ENCODE results near the gene GUCY1B1. TPM values are rescaled to one million over a fixed set of nuclear protein-coding genes. Genes with fewer than 3 reads are reported as not detected.

Gene GUCY1B1
- total RNA-seq (10 to 100 TPM; 22.6 to 63.7 TPM), polyA plus RNA-seq (ENCODE audit: insufficient read length in 2 of 2) (10 to 100 TPM; 47.2 to 55.6 TPM)
- long read RNA-seq, donor 1, transcript GUCY1B1-201 (14 exons, 3,124 nt), result major isoform, 8 of 17 reads
- long read RNA-seq, donor 1, partial matches to known transcripts, result 8 of 17 reads
- long read RNA-seq, donor 1, other reads (novel, unspliced or antisense), result 0 of 17 reads
- long read RNA-seq, donor 2, partial matches to known transcripts, result 0 of 2 reads
- long read RNA-seq, donor 2, other reads (novel, unspliced or antisense), result 0 of 2 reads
- long read RNA-seq, donor 3, partial matches to known transcripts, result 11 of 14 reads
- long read RNA-seq, donor 3, other reads (novel, unspliced or antisense), result 0 of 14 reads
- long read RNA-seq, donor 4, partial matches to known transcripts, result 8 of 10 reads
- long read RNA-seq, donor 4, other reads (novel, unspliced or antisense), result 0 of 10 reads

GRCh38 chr4:155758481-155759371, at the start of gene GUCY1B1:
Gene GUCY1B1 (plus strand): TSS chr4:155759021. CDS start chr4:155759141, 120 bp downstream.
- Histone ChIP-seq H3K4me3 (ENCODE audit: low read depth, low read length) (peak within 1 kb of the TSS; percentile 64), H3K9me3 (ENCODE audit: control insufficient read depth, insufficient read depth, low read length) (no peaks in the 10 kb centered on the region), H3K36me3 (ENCODE audit: control insufficient read depth, insufficient read depth, low read length) (no peaks in the 10 kb centered on the region), H3K27me3 (ENCODE audit: control insufficient read depth, insufficient read depth, low read length) (no peaks in the 10 kb centered on the region), H3K4me1 (ENCODE audit: control insufficient read depth, insufficient read depth, low read length) (peaks cover 10% of the 10 kb centered on the region), H3K27ac (ENCODE audit: low read depth, low read length) (peak within 1 kb of the TSS; percentile 79)
- DNase-seq (ENCODE audit: low read depth in 4 of 6, low spot score in 6 of 6), result peak; percentile 82 to 99 (median 92)
- 2% methylated on average over 48 of the region's 51 CpGs for WGBS (ENCODE audit: insufficient coverage)

GRCh38 chr4:155709918-155710317, 48.9 kb upstream of the GUCY1B1 start:
- H3K27me3 ChIP-seq (ENCODE audit: control insufficient read depth, insufficient read depth, low read length), result no peaks in the 10 kb centered on the region
- H3K4me1 ChIP-seq (ENCODE audit: control insufficient read depth, insufficient read depth, low read length), result no peaks in the 10 kb centered on the region
- 100% methylated on average over 1 of the region's 4 CpGs for WGBS (ENCODE audit: insufficient coverage)

GRCh38 chr4:155711556-155711955, 47.3 kb upstream of the GUCY1B1 start:
- Histone ChIP-seq H3K9me3 (ENCODE audit: control insufficient read depth, insufficient read depth, low read length) (no peaks in the 10 kb centered on the region), H3K4me3 (ENCODE audit: low read depth, low read length) (no peak overlapping the region), H3K36me3 (ENCODE audit: control insufficient read depth, insufficient read depth, low read length) (no peaks in the 10 kb centered on the region), H3K4me1 (ENCODE audit: control insufficient read depth, insufficient read depth, low read length) (no peaks in the 10 kb centered on the region), H3K27ac (ENCODE audit: low read depth, low read length) (no peak overlapping the region), H3K27me3 (ENCODE audit: control insufficient read depth, insufficient read depth, low read length) (no peaks in the 10 kb centered on the region)
- no CpG with 5 or more reads among the region's 1 CpG for WGBS (ENCODE audit: insufficient coverage)
- no peak for DNase-seq (ENCODE audit: low read depth in 4 of 6, low spot score in 6 of 6)

More at GRCh38 chr4:155709918-155710317, 48.9 kb upstream of the GUCY1B1 start:
- Histone ChIP-seq H3K27ac (ENCODE audit: low read depth, low read length) (no peak overlapping the region), H3K4me3 (ENCODE audit: low read depth, low read length) (no peak overlapping the region), H3K36me3 (ENCODE audit: control insufficient read depth, insufficient read depth, low read length) (no peaks in the 10 kb centered on the region), H3K9me3 (ENCODE audit: control insufficient read depth, insufficient read depth, low read length) (no peaks in the 10 kb centered on the region)
- no peak for DNase-seq (ENCODE audit: low read depth in 4 of 6, low spot score in 6 of 6)

- Histone ChIP-seq H3K27ac (ENCODE audit: low read depth, low read length) (no peak overlapping the region), H3K36me3 (ENCODE audit: control insufficient read depth, insufficient read depth, low read length) (no peaks in the 10 kb centered on the region), H3K4me1 (ENCODE audit: control insufficient read depth, insufficient read depth, low read length) (no peaks in the 10 kb centered on the region), H3K4me3 (ENCODE audit: low read depth, low read length) (no peak overlapping the region), H3K9me3 (ENCODE audit: control insufficient read depth, insufficient read depth, low read length) (no peaks in the 10 kb centered on the region), H3K27me3 (ENCODE audit: control insufficient read depth, insufficient read depth, low read length) (no peaks in the 10 kb centered on the region)
- WGBS (ENCODE audit: insufficient coverage), result no CpG with 5 or more reads among the region's 3 CpGs
- DNase-seq (ENCODE audit: low read depth in 4 of 6, low spot score in 6 of 6), result no peak
Observed at GRCh38 chr4:155712846-155713245, 46.0 kb upstream of the GUCY1B1 start.

- H3K9me3 ChIP-seq (ENCODE audit: control insufficient read depth, insufficient read depth, low read length), result no peaks in the 10 kb centered on the region
- H3K4me1 ChIP-seq (ENCODE audit: control insufficient read depth, insufficient read depth, low read length), result no peaks in the 10 kb centered on the region
- no peaks in the 10 kb centered on the region for H3K36me3 ChIP-seq (ENCODE audit: control insufficient read depth, insufficient read depth, low read length)
- no peak overlapping the region for H3K27ac ChIP-seq (ENCODE audit: low read depth, low read length)
- no peaks in the 10 kb centered on the region for H3K27me3 ChIP-seq (ENCODE audit: control insufficient read depth, insufficient read depth, low read length)
- H3K4me3 ChIP-seq (ENCODE audit: low read depth, low read length), result no peak overlapping the region
- 100% methylated on average over 1 of the region's 1 CpG for WGBS (ENCODE audit: insufficient coverage)
- no peak for DNase-seq (ENCODE audit: low read depth in 4 of 6, low spot score in 6 of 6)
Observed at GRCh38 chr4:155713911-155714310, 44.9 kb upstream of the GUCY1B1 start.

GRCh38 chr4:155722336-155722735, 36.5 kb upstream of the GUCY1B1 start:
- no peaks in the 10 kb centered on the region for H3K9me3 ChIP-seq (ENCODE audit: control insufficient read depth, insufficient read depth, low read length)
- H3K4me3 ChIP-seq (ENCODE audit: low read depth, low read length), result no peak overlapping the region
- WGBS (ENCODE audit: insufficient coverage), result no CpG with 5 or more reads among the region's 1 CpG
- no peak overlapping the region for H3K27ac ChIP-seq (ENCODE audit: low read depth, low read length)
- H3K36me3 ChIP-seq (ENCODE audit: control insufficient read depth, insufficient read depth, low read length), result no peaks in the 10 kb centered on the region
- H3K4me1 ChIP-seq (ENCODE audit: control insufficient read depth, insufficient read depth, low read length), result no peaks in the 10 kb centered on the region
- no peak for DNase-seq (ENCODE audit: low read depth in 4 of 6, low spot score in 6 of 6)
- H3K27me3 ChIP-seq (ENCODE audit: control insufficient read depth, insufficient read depth, low read length), result no peaks in the 10 kb centered on the region

GRCh38 chr4:155722816-155723499, 35.9 kb upstream of the GUCY1B1 start:
- Histone ChIP-seq H3K4me1 (ENCODE audit: control insufficient read depth, insufficient read depth, low read length) (no peaks in the 10 kb centered on the region), H3K27ac (ENCODE audit: low read depth, low read length) (no peak overlapping the region), H3K36me3 (ENCODE audit: control insufficient read depth, insufficient read depth, low read length) (no peaks in the 10 kb centered on the region), H3K4me3 (ENCODE audit: low read depth, low read length) (no peak overlapping the region), H3K27me3 (ENCODE audit: control insufficient read depth, insufficient read depth, low read length) (no peaks in the 10 kb centered on the region), H3K9me3 (ENCODE audit: control insufficient read depth, insufficient read depth, low read length) (no peaks in the 10 kb centered on the region)
- no peak for DNase-seq (ENCODE audit: low read depth in 4 of 6, low spot score in 6 of 6)
- WGBS (ENCODE audit: insufficient coverage), result 73% methylated on average over 4 of the region's 7 CpGs

- Histone ChIP-seq H3K9me3 (ENCODE audit: control insufficient read depth, insufficient read depth, low read length) (no peaks in the 10 kb centered on the region), H3K4me3 (ENCODE audit: low read depth, low read length) (no peak overlapping the region), H3K4me1 (ENCODE audit: control insufficient read depth, insufficient read depth, low read length) (no peaks in the 10 kb centered on the region), H3K27me3 (ENCODE audit: control insufficient read depth, insufficient read depth, low read length) (no peaks in the 10 kb centered on the region), H3K27ac (ENCODE audit: low read depth, low read length) (no peak overlapping the region), H3K36me3 (ENCODE audit: control insufficient read depth, insufficient read depth, low read length) (no peaks in the 10 kb centered on the region)
- WGBS (ENCODE audit: insufficient coverage), result 59% methylated on average over 3 of the region's 3 CpGs
- no peak for DNase-seq (ENCODE audit: low read depth in 4 of 6, low spot score in 6 of 6)
Observed at GRCh38 chr4:155724731-155725130, 34.1 kb upstream of the GUCY1B1 start.

GRCh38 chr4:155734065-155734464, 24.8 kb upstream of the GUCY1B1 start:
- H3K9me3 ChIP-seq (ENCODE audit: control insufficient read depth, insufficient read depth, low read length), result no peaks in the 10 kb centered on the region
- no peak overlapping the region for H3K27ac ChIP-seq (ENCODE audit: low read depth, low read length)
- no CpG with 5 or more reads among the region's 3 CpGs for WGBS (ENCODE audit: insufficient coverage)
- peak in 5 of 6 donors; percentile 7 to 71 (median 28) for DNase-seq (ENCODE audit: low read depth in 4 of 6, low spot score in 6 of 6)
- no peaks in the 10 kb centered on the region for H3K4me1 ChIP-seq (ENCODE audit: control insufficient read depth, insufficient read depth, low read length)
- H3K36me3 ChIP-seq (ENCODE audit: control insufficient read depth, insufficient read depth, low read length), result no peaks in the 10 kb centered on the region
- no peak overlapping the region for H3K4me3 ChIP-seq (ENCODE audit: low read depth, low read length)
- no peaks in the 10 kb centered on the region for H3K27me3 ChIP-seq (ENCODE audit: control insufficient read depth, insufficient read depth, low read length)
